HG02763 (cell line): ENCODE data around the gene AVPR2.

Experiments
- ATAC-seq: cut with Tn5 transposase; IDR thresholded peaks from one replicate; pipeline ENCODE4 v1.9.1; 2021; ENCODE audit warnings: mild to moderate bottlenecking, moderate library complexity; ENCODE audit not compliant: unreplicated experiment

Gene AVPR2

DNA sequence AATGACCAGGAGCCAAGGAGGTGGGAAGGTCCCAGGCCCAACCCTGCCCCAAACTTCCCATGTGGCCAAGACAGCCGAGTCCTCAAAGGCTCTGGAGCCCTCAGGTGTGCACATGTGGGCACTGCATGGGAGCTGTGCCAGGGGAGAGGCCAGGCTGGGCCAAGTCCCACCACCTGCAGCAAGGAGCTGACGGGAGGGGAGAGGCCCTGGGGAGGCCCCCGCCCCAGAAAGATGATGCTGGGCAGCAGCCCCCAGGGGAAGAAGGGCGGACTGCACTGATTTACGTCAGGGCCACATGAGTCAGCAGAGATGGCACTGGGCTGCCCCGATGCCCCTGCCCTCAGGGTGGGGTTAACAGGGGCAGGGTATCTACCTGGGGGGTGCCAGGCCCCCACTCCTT is 19.9 kb upstream of the AVPR2 start:
- ATAC-seq = no peak

DNA sequence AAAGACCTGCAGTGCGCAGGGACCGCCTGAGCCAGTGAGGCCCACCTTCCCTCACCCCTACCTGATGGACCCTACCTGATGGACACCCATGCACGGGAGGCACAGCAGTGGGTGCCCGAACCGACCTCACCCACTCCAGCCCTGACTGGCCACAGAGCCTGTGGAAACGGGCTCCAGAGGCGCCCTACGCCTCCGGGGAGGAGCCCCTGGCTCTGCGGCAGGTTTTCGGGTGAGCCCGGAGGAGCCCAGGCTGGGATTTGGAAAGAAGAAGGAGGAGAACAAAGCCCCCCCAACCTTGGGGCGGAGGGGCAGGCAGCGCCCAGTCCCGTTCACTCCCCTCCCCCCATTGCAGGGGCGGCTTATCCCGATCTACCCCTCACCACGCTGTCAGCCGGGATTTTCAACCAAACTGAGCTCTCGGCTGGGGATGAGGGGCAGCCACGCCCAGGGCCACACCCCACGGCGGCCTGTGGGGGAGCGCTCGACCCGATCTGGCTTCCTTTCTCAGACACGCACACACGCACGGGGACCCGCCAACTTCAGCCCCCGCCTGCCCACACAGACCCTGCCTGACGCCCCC is 19.2 kb upstream of the AVPR2 start:
- ATAC-seq = no peak

- ATAC-seq = no peak
These were observed 18.2 kb upstream of the AVPR2 start, which contains the start of gene L1CAM for GRCh38 chrX:153885968-153886903. Gene L1CAM, minus strand, starts transcription at chrX:153886173. Its CDS starts 10,337 bp downstream, at chrX:153875836.

DNA sequence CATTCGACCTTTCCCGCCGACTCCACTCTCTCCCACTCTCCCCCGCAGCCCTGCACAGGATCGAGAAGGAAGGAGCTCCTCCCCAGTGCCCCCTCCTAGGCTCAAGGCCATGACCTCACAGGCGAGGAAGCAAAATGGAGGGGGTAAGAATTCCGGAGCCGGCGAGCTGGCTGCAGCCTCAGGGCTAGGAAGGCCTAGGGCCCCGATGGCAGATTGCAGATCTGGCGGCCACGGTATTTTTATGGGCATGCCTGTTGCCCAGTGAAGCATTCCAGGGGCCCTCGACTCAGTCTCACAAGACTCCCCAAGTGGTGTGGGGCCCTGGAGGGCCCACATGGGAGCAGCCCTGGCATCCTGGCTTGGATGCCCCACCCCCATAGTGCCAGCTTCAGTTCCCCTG is 17.6 kb upstream of the AVPR2 start:
- no peak for ATAC-seq

- no peak for ATAC-seq
These were observed 17.1 kb upstream of the AVPR2 start for GRCh38 chrX:153887385-153887784.

- ATAC-seq = no peak
These were observed 16.1 kb upstream of the AVPR2 start for GRCh38 chrX:153888344-153888743.

GRCh38 chrX:153889123-153889522 is 15.3 kb upstream of the AVPR2 start:
- no peak for ATAC-seq

DNA sequence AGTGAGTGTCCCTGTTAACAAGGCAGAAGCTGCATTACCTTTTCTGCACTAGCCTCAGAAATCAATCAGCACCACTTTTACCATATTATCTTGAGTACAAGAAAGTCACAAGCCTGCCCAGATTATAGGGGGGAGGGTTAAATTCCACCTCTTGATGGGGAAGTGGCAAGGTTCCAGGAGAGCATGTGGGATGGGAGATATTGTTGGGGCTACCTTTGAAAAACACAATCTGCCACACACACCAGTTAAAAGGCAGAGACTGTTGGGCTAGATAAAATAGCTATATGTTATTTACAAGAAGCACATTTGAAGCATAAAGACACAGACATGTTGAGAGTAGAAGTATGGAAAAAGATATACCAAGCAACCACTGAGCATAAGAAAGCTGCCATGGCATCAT is 6.6 kb upstream of the AVPR2 start:
- ATAC-seq = no peak

DNA sequence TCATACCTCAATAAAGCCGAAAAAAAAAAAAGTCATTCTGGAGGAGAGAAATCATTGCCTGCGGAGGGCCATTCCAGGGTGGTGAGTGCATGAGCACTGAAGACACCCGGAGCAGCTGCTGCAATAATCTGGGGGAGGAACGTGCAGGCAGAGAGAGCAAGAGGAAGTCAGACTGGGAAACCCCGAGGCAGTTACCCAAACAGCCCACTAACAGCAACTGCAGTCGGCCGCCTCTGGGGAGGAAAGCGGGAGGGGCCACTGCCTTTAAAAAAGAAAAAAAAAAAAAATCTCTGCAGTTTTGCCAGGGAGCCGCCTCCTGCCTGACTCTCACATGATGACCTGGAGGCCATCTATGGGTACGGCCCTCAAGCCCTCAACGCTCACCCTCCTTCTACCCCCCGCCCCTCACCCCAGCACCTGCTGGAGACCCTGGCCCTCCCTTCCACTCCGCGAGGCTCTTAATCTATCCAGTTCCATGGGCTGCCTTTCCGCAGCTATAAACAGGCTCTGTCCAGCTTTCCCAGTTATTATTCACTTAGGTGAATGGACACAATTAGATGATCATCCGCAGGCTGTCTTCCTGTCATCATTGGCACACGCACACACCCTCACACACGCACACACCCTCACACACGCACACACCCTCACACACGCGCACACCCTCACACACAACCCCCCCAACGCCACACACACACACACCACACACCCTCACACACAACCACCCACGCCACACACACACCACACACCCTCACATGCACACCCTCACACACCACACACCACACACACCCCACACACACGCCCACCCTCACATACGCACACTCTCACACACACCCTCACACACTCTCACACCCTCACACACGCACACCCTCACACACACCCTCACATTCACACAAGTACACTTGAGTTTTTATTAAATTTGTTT is 3.4 kb upstream of the AVPR2 start:
- peak; percentile 63 for ATAC-seq

DNA sequence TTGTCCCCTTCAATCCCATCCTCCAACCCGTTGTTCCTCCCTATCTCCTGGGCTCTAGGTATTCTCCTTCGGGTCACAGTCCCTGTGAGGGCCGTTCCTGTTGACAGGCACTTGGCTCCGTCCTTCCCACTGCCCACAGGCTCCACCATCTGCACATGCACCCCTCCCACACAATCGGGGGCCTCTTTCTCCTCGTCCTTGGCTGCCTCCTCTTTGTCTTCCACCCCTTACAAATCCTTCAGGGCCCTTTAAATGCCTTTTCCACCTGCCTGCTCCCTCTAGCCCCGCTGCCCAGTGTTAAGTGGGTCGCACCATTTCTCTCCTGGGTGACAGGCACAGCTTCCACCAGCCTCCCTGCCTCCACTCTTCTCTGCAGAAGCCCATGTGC is 2.7 kb upstream of the AVPR2 start:
- ATAC-seq = no peak

- ATAC-seq = no peak
These were observed 2.1 kb upstream of the AVPR2 start for GRCh38 chrX:153902385-153902784.

GRCh38 chrX:153903238-153903980 is 1.1 kb upstream of the AVPR2 start:
- ATAC-seq = no peak

- no peak for ATAC-seq
These were observed 1.1 kb downstream of the AVPR2 start for GRCh38 chrX:153905481-153906095.

DNA sequence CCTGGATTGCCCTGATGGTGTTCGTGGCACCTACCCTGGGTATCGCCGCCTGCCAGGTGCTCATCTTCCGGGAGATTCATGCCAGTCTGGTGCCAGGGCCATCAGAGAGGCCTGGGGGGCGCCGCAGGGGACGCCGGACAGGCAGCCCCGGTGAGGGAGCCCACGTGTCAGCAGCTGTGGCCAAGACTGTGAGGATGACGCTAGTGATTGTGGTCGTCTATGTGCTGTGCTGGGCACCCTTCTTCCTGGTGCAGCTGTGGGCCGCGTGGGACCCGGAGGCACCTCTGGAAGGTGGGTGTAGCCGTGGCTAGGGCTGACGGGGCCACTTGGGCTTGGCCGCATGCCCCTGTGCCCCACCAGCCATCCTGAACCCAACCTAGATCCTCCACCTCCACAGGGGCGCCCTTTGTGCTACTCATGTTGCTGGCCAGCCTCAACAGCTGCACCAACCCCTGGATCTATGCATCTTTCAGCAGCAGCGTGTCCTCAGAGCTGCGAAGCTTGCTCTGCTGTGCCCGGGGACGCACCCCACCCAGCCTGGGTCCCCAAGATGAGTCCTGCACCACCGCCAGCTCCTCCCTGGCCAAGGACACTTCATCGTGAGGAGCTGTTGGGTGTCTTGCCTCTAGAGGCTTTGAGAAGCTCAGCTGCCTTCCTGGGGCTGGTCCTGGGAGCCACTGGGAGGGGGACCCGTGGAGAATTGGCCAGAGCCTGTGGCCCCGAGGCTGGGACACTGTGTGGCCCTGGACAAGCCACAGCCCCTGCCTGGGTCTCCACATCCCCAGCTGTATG is 1.8 kb downstream of the AVPR2 start:
- ATAC-seq = no peak

DNA sequence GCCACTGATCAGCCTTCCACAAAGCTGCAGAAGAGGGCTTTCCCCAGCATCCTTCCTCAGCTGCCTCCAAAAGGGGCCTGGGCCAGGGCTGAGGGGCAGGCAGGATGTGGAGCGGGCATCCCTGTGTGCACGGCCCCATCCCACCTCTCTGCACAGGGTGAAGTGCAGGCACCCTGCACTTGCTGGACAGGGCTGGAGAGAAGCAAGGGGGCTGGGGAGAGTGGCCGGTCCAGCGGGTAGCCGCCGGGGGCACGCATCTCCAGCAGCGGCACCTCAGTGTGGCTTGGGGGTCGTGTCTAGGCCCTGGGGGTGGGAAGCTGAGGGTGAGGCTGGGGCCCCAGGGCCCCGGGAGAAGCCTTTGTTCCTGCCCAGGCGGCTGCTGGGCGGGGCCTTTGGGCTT is 3.0 kb downstream of the AVPR2 start:
- no peak for ATAC-seq

DNA sequence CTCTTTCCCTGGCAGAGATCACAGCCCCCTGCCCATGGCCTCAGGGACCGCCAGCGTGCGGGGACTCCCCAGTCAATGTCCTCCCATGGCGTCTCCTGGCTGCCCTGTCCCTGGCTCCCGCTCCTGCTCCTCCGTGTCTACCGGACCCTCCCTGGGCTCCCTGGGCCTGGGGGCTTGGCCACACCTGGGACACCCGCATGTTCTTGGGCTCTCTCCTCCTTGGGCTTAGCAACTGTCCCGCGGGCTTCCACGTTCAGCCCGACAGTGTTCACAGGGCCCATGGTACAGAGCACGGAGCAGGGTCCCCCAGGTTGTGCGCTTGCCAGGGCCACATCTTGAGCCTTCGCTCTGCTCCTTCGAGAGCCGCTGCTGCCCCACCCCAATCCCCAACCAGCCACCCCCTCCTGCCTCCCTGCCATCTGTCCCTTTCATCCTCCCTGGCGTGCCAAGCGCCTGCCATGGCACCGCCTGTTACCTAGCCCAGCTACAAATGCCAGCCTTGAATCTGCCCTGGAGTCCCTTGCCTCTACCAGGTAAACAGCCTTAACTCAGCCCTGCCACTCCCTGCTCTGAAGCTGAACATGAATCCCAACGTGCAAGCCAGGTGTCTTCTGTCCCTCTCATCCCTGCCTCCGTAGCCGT is 3.9 kb downstream of the AVPR2 start:
- ATAC-seq = no peak

- no peak for ATAC-seq
These were observed 4.8 kb downstream of the AVPR2 start for GRCh38 chrX:153909024-153909979.

DNA sequence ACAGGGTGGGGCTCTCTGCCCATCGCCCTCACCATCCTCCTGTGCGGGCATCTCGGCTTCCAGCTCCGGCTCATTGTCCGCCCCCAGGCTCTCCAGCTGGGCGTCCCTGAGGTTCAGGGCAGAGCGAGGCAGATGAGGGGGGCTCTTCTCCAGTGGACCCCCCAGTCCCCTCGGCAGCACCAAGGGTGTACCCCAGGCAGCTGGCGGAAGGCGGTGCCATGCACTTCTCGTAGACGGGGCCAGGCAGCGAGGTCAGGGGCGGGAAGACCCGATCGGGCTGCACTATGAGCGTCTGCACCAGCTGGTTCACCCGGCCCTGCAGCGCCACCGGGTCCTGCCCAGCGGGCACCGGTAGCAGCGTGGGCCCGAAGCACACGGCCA is 5.5 kb downstream of the AVPR2 start:
- no peak for ATAC-seq
